ENCODE data around the gene ING2.

- no peak for TF ChIP-seq SUZ12 (IDR thresholded peaks at IDR 0.05)
- TF ChIP-seq ZNF384 (IDR thresholded peaks at IDR 0.05): no peak
- no peak for TF ChIP-seq SP1 (IDR thresholded peaks at IDR 0.05)
- no peak for TF ChIP-seq LEF1 (IDR thresholded peaks at IDR 0.05; ENCODE audit: borderline replicate concordance)
- no peak for TF ChIP-seq ELF4 (IDR thresholded peaks at IDR 0.05)
- no peak for TF ChIP-seq BHLHE40 (IDR thresholded peaks at IDR 0.05; ENCODE audit: borderline replicate concordance)
Observed at GRCh38 chr4:183470821-183471220, 34.0 kb upstream of the ING2 start.

Measured in HEK293T (cell line).